ENCODE data around the gene TIPARP.
"Not testable (repeated sequence)": the region's sequence is repeated elsewhere in the genome, so short reads cannot be mapped to it uniquely, and the experiment has no call there.

TIPARP gene

GRCh38 chr3:156731813-156732212 is 57.4 kb downstream of the TIPARP start:
- H3K4me3 ChIP-seq (ENCODE audit: low read length, poor library complexity, severe bottlenecking), result no peak overlapping the region
- H3K4me1 ChIP-seq (ENCODE audit: insufficient read depth, low read length, poor library complexity, severe bottlenecking), result no peaks in the 10 kb centered on the region
- no peaks in the 10 kb centered on the region for H3F3A ChIP-seq (ENCODE audit: low read depth)
- no peaks in the 10 kb centered on the region for H3K9me2 ChIP-seq (replicated peaks; ENCODE audit: low read depth, low read length)
- no peak overlapping the region for H2AFZ ChIP-seq (ENCODE audit: low read length)
- H4K20me1 ChIP-seq (ENCODE audit: insufficient read depth, low read length, poor library complexity, severe bottlenecking), result no peaks in the 10 kb centered on the region
- H3K27me3 ChIP-seq (ENCODE audit: insufficient read depth, low read length, poor library complexity, severe bottlenecking), result no peaks in the 10 kb centered on the region
- TF ChIP-seq EZH2phosphoT487 (IDR thresholded peaks at IDR 0.05; ENCODE audit: borderline replicate concordance) (no peak), CTCF (conservative IDR thresholded peaks at IDR 0.05; ENCODE audit: low read length) (no peak)
- no peaks in the 10 kb centered on the region for H3K36me3 ChIP-seq (ENCODE audit: insufficient read depth, low read length)
- H3K79me2 ChIP-seq (ENCODE audit: insufficient read depth, low read length), result no peaks in the 10 kb centered on the region
- H3K4me2 ChIP-seq (ENCODE audit: low read depth, low read length, poor library complexity, severe bottlenecking), result no peak overlapping the region
- H3K9me3 ChIP-seq (ENCODE audit: insufficient read depth, low read depth, low read length), result no peaks in the 10 kb centered on the region
- no peak overlapping the region for H3K9ac ChIP-seq (ENCODE audit: low read depth, low read length, poor library complexity, severe bottlenecking)

- H2AFZ ChIP-seq (ENCODE audit: low read length), result no peak overlapping the region
- H3K36me3 ChIP-seq (ENCODE audit: insufficient read depth, low read length), result no peaks in the 10 kb centered on the region
- H3K4me3 ChIP-seq (ENCODE audit: low read length, poor library complexity, severe bottlenecking), result no peak overlapping the region
- H3F3A ChIP-seq (ENCODE audit: low read depth), result no peaks in the 10 kb centered on the region
- H4K20me1 ChIP-seq (ENCODE audit: insufficient read depth, low read length, poor library complexity, severe bottlenecking), result no peaks in the 10 kb centered on the region
- no peaks in the 10 kb centered on the region for H3K9me3 ChIP-seq (ENCODE audit: insufficient read depth, low read depth, low read length)
- H3K9me2 ChIP-seq (replicated peaks; ENCODE audit: low read depth, low read length), result no peaks in the 10 kb centered on the region
- TF ChIP-seq CTCF (conservative IDR thresholded peaks at IDR 0.05; ENCODE audit: low read length) (no peak), EZH2phosphoT487 (IDR thresholded peaks at IDR 0.05; ENCODE audit: borderline replicate concordance) (no peak)
- H3K79me2 ChIP-seq (ENCODE audit: insufficient read depth, low read length), result no peaks in the 10 kb centered on the region
- no peak overlapping the region for H3K9ac ChIP-seq (ENCODE audit: low read depth, low read length, poor library complexity, severe bottlenecking)
- H3K27me3 ChIP-seq (ENCODE audit: insufficient read depth, low read length, poor library complexity, severe bottlenecking), result no peaks in the 10 kb centered on the region
- no peak overlapping the region for H3K4me2 ChIP-seq (ENCODE audit: low read depth, low read length, poor library complexity, severe bottlenecking)
- no peaks in the 10 kb centered on the region for H3K4me1 ChIP-seq (ENCODE audit: insufficient read depth, low read length, poor library complexity, severe bottlenecking)
Measured at GRCh38 chr3:156732261-156732660, 57.9 kb downstream of the TIPARP start.

- H3K4me1 ChIP-seq (ENCODE audit: insufficient read depth, low read length, poor library complexity, severe bottlenecking), result no peaks in the 10 kb centered on the region
- no peaks in the 10 kb centered on the region for H3F3A ChIP-seq (ENCODE audit: low read depth)
- H3K9ac ChIP-seq (ENCODE audit: low read depth, low read length, poor library complexity, severe bottlenecking), result no peak overlapping the region
- no peaks in the 10 kb centered on the region for H4K20me1 ChIP-seq (ENCODE audit: insufficient read depth, low read length, poor library complexity, severe bottlenecking)
- H3K36me3 ChIP-seq (ENCODE audit: insufficient read depth, low read length), result no peaks in the 10 kb centered on the region
- no peaks in the 10 kb centered on the region for H3K9me2 ChIP-seq (replicated peaks; ENCODE audit: low read depth, low read length)
- H3K4me3 ChIP-seq (ENCODE audit: low read length, poor library complexity, severe bottlenecking), result no peak overlapping the region
- H3K79me2 ChIP-seq (ENCODE audit: insufficient read depth, low read length), result no peaks in the 10 kb centered on the region
- no peak overlapping the region for H3K4me2 ChIP-seq (ENCODE audit: low read depth, low read length, poor library complexity, severe bottlenecking)
- no peak overlapping the region for H2AFZ ChIP-seq (ENCODE audit: low read length)
- TF ChIP-seq EZH2phosphoT487 (IDR thresholded peaks at IDR 0.05; ENCODE audit: borderline replicate concordance) (no peak), CTCF (conservative IDR thresholded peaks at IDR 0.05; ENCODE audit: low read length) (no peak)
- H3K27me3 ChIP-seq (ENCODE audit: insufficient read depth, low read length, poor library complexity, severe bottlenecking), result no peaks in the 10 kb centered on the region
- H3K9me3 ChIP-seq (ENCODE audit: insufficient read depth, low read depth, low read length), result no peaks in the 10 kb centered on the region
Measured at GRCh38 chr3:156732715-156733421, 58.5 kb downstream of the TIPARP start.

- not testable (repeated sequence) for H3K36me3 ChIP-seq (ENCODE audit: insufficient read depth, low read length); H3K9me3 ChIP-seq (ENCODE audit: insufficient read depth, low read depth, low read length); H3K4me1 ChIP-seq (ENCODE audit: insufficient read depth, low read length, poor library complexity, severe bottlenecking); H3K9me2 ChIP-seq (replicated peaks; ENCODE audit: low read depth, low read length); H2AFZ ChIP-seq (ENCODE audit: low read length); H4K20me1 ChIP-seq (ENCODE audit: insufficient read depth, low read length, poor library complexity, severe bottlenecking); H3K4me2 ChIP-seq (ENCODE audit: low read depth, low read length, poor library complexity, severe bottlenecking); H3K79me2 ChIP-seq (ENCODE audit: insufficient read depth, low read length); H3K9ac ChIP-seq (ENCODE audit: low read depth, low read length, poor library complexity, severe bottlenecking); H3K27me3 ChIP-seq (ENCODE audit: insufficient read depth, low read length, poor library complexity, severe bottlenecking); H3F3A ChIP-seq (ENCODE audit: low read depth); H3K4me3 ChIP-seq (ENCODE audit: low read length, poor library complexity, severe bottlenecking)
Measured at GRCh38 chr3:156734661-156735060, 60.3 kb downstream of the TIPARP start.
